ENCODE measurements around the gene HHLA2. TPM values are rescaled to one million over a fixed set of nuclear protein-coding genes. Genes with fewer than 3 reads are reported as not detected.

The HHLA2 gene
- total and polyA plus RNA-seq, 9 donors: 0.12 to 1.1 (median 0.24) TPM; not detected in 5

GRCh38 chr3:108408883-108409799, 112.8 kb downstream of the HHLA2 start:
- no peak overlapping the region for H3K27ac ChIP-seq
- no peak for DNase-seq
- 89 to 93% (median 90%) methylated on average over 7 of the region's 7 CpGs for WGBS, 3 donors
- intact Hi-C loops (cut with DNase I): no loop called here
- H3K9me3 ChIP-seq: no peaks in the 10 kb centered on the region
- H3K4me1 ChIP-seq (ENCODE audit: insufficient read depth): no peaks in the 10 kb centered on the region
- no peaks in the 10 kb centered on the region for H3K27me3 ChIP-seq
- no peaks in the 10 kb centered on the region for H3K36me3 ChIP-seq
- TF ChIP-seq EP300 (IDR thresholded peaks at IDR 0.05) (no peak), CTCF (IDR thresholded peaks at IDR 0.05) (no peak), POLR2A (IDR thresholded peaks at IDR 0.05) (no peak)
- H3K4me3 ChIP-seq: no peak overlapping the region

- H3K36me3 ChIP-seq: no peaks in the 10 kb centered on the region
- DNase-seq: no peak
- H3K9me3 ChIP-seq: no peaks in the 10 kb centered on the region
- no peaks in the 10 kb centered on the region for H3K27me3 ChIP-seq
- TF ChIP-seq CTCF (IDR thresholded peaks at IDR 0.05): no peak
- TF ChIP-seq EP300 (IDR thresholded peaks at IDR 0.05): no peak
- TF ChIP-seq POLR2A (IDR thresholded peaks at IDR 0.05): no peak
- intact Hi-C loops (cut with DNase I): no loop called here
- WGBS, 3 donors: 93 to 98% (median 98%) methylated on average over 4 of the region's 4 CpGs
- no peak overlapping the region for H3K27ac ChIP-seq
- H3K4me3 ChIP-seq: no peak overlapping the region
- no peaks in the 10 kb centered on the region for H3K4me1 ChIP-seq (ENCODE audit: insufficient read depth)
Measured at GRCh38 chr3:108409800-108410178, 113.4 kb downstream of the HHLA2 start.

- no peaks in the 10 kb centered on the region for H3K9me3 ChIP-seq
- DNase-seq: no peak
- H3K36me3 ChIP-seq: no peaks in the 10 kb centered on the region
- no peaks in the 10 kb centered on the region for H3K4me1 ChIP-seq (ENCODE audit: insufficient read depth)
- WGBS, 3 donors: 87 to 92% (median 90%) methylated on average over 11 of the region's 11 CpGs
- H3K27ac ChIP-seq: no peak overlapping the region
- TF ChIP-seq EP300 (IDR thresholded peaks at IDR 0.05): no peak
- TF ChIP-seq POLR2A (IDR thresholded peaks at IDR 0.05): no peak
- H3K27me3 ChIP-seq: no peaks in the 10 kb centered on the region
- H3K4me3 ChIP-seq: no peak overlapping the region
- intact Hi-C loops (cut with DNase I): no loop called here
Measured at GRCh38 chr3:108410531-108410984, 114.2 kb downstream of the HHLA2 start.

GRCh38 chr3:108412121-108412750, 115.9 kb downstream of the HHLA2 start:
- no peak for DNase-seq
- Histone ChIP-seq H3K27ac (no peak overlapping the region), H3K4me1 (ENCODE audit: insufficient read depth) (no peaks in the 10 kb centered on the region), H3K9me3 (no peaks in the 10 kb centered on the region), H3K4me3 (no peak overlapping the region), H3K36me3 (no peaks in the 10 kb centered on the region), H3K27me3 (no peaks in the 10 kb centered on the region)
- TF ChIP-seq POLR2A (IDR thresholded peaks at IDR 0.05) (no peak), EP300 (IDR thresholded peaks at IDR 0.05) (no peak), CTCF (IDR thresholded peaks at IDR 0.05) (no peak)
- WGBS, 3 donors: 94 to 97% (median 96%) methylated on average over 6 of the region's 6 CpGs
- intact Hi-C loops (cut with DNase I): no loop called here
